ENCODE results near the gene ABT1.

The ABT1 gene

GRCh38 chr6:26607434-26608230 lies 10.9 kb downstream of the ABT1 start:
- peak; percentile 41 to 59 for DNase-seq

GRCh38 chr6:26609463-26609862 lies 12.7 kb downstream of the ABT1 start:
- no peak for DNase-seq

- no peak for DNase-seq
Observed at GRCh38 chr6:26611599-26611998, 14.8 kb downstream of the ABT1 start.

GRCh38 chr6:26613201-26613600 lies 16.4 kb downstream of the ABT1 start:
- DNase-seq = no peak

- DNase-seq = no peak
Observed at GRCh38 chr6:26613689-26614683, 17.2 kb downstream of the ABT1 start.

GRCh38 chr6:26623339-26623859 lies 26.6 kb downstream of the ABT1 start:
- DNase-seq = no peak

- DNase-seq = no peak
Observed at GRCh38 chr6:26624557-26624956, 27.8 kb downstream of the ABT1 start.

- no peak for DNase-seq
Observed at GRCh38 chr6:26627843-26628242, 31.1 kb downstream of the ABT1 start.

GRCh38 chr6:26629359-26629758 lies 32.6 kb downstream of the ABT1 start:
- DNase-seq = no peak

- no peak for DNase-seq
Observed at GRCh38 chr6:26640806-26641205, 44.1 kb downstream of the ABT1 start.

GRCh38 chr6:26646074-26646473 lies 49.3 kb downstream of the ABT1 start:
- no peak for DNase-seq

Data from activated CD4-positive, alpha-beta T cell treated with anti-CD3 and anti-CD28 coated beads, Interleukin-2, amount 50 U/mL, for 48 hours (primary cell).